Measurements from ENCODE around the gene LOXHD1. TPM values are rescaled to one million over a fixed set of nuclear protein-coding genes. Genes with fewer than 3 reads are reported as not detected.

The LOXHD1 gene
- polyA plus RNA-seq, 12 donors = 1.2 to 3.6 (median 2.1) TPM; not detected in 1

DNA sequence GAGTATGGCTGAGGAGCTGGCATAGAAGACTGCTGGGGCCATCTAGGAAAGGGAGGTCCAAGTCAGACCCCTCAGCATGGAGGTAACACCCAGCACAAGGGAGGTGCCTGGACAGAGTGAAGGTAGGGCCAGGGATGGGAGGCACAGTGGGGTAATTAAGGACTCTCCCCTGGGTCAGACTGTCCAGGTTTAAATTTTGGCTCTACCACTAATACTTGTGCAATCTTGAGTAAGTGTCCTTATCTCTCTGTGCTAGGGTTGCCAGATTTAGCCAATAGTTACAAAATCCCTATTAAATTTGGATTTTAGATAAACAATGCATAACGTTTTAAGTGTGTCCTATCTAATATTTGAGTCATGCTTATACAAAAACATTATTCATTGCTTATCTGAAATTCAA, 109.5 kb downstream of the LOXHD1 start:
- no peak for DNase-seq

- DNase-seq = no peak
Observed at GRCh38 chr18:46546111-46546640, 110.8 kb downstream of the LOXHD1 start.

DNA sequence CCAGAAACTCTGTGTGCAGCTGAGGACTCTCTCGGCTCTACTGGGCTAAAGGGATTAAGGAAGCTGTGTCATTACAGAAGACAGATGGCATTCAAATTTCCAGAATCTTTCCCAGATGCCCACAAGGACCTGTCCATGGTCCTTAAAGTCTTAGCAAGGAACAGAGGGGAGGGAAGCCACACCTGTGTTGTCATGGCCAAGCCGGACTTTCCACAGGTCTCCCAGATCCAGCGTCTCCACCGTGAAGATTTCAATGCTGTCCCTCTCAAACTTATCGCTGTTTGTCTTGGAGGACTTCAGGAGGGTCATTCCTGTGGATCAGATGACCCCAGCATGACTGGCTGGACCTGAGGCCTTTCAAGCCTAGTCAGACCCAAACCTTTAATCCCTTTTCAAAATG, 114.5 kb downstream of the LOXHD1 start:
- no peak for DNase-seq

DNA sequence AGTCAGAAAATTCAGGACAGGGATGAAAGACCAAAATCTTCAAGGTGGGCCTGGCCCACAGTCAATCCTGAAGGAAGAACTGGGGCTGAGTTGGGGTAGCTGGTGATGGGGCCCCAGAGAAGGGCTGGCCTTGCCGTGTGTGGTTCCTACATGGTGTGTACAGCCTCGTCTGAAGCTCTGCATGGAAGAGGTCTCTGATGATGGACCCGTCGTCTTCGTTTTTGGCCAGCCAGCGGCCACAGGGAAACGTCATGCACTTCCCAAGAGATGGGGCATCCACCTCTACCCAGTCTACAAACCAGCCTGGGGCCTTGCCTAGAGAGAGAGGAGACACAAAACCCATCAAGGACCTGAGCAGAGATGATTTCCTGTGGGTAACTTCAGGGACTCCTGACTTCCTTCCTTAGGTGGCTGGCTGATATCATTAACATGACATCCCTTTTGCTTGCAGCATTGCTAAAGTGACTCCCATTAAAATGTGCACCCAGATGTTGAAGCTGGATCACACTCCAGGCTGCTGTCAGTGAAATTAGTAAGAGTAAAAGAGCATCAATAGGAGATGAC, 115.3 kb downstream of the LOXHD1 start:
- DNase-seq = no peak

- DNase-seq = no peak
Observed at GRCh38 chr18:46538376-46538775, 118.6 kb downstream of the LOXHD1 start.

- no peak for DNase-seq
Observed at GRCh38 chr18:46536215-46536874, 120.7 kb downstream of the LOXHD1 start.

DNA sequence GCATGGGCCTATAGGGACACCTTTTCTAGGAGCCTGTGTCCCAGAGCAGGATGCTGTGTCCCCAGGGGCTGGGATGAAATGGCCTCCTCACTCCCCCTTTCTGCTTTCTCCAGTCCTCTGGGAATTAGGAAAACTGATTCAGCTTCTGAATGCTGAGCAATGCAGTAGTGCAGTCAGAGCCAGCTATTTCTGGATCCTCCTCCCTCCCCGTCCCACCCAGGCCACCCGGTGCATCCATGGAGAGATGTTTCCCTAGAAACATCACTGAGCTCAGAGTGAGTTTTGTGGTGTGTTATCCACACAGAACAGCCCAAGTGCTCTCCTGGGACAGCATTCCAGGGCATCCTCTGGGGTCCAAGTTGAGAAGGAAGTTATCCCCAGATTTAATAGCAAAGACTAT, 125.5 kb downstream of the LOXHD1 start:
- no peak for DNase-seq

- no peak for DNase-seq
Observed at GRCh38 chr18:46528037-46528436, 129.0 kb downstream of the LOXHD1 start.

- no peak for DNase-seq
Observed at GRCh38 chr18:46519870-46520269, 137.2 kb downstream of the LOXHD1 start.

DNA sequence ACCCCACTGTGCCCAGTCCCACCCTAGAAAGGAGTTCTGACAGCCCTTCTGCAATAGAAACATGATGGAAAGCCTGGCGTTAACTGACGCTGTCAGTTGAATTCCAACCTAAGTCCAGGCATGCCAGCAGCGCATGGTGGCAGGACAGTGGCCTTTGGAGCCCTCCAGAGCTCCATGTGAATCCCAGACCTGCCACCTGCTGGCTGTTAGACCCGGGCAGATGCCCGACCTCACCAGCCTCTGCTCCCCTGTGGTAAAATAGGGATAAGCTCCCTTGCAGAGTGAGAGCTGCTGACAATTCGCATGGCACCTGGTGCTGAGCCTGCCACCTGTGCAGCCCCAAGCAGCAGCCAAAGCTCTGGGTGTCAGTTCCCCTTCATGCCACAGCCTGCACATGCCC, 138.6 kb downstream of the LOXHD1 start:
- DNase-seq = no peak

GRCh38 chr18:46516555-46516954, 140.5 kb downstream of the LOXHD1 start:
- DNase-seq = no peak

DNA sequence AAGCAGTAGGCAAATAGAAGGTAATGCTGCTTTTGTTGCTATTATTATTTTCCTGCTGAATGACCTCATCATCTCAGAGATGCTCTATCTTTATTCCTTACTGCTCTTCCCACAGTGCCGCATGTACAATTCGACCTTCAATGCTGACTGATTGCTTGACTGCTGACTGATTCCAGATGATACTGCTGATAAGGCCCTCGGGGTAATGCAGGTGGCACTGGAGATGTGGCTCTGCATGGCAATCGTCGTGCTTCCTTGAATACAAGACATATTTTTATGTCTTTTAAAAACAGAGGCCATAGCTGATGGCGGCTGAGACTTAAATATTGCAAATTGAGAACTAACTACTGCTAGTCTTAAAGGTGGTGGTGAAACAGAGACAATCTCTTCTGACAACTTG, 146.6 kb downstream of the LOXHD1 start:
- no peak for DNase-seq

DNA sequence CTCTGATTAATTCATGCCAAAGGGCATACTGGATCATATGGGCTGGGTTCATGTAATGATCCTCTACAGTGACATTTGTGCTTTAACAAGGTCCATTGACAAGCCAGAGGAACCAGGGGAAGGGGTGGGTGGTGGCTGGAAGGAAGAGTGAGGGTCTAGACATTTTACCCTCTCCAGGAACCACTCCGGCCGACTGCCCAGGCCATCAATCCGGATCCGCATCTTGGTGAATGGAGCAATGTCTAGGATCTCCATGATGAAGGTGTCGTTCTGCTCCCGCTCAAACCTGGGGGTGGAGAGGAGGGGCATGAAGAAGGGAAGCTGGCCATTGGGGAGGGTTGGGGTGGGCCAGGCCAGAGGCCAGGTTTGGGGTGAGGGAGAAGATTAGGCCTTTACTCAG, 147.5 kb downstream of the LOXHD1 start:
- DNase-seq = no peak

GRCh38 chr18:46506974-46507586, 149.9 kb downstream of the LOXHD1 start:
- no peak for DNase-seq

DNA sequence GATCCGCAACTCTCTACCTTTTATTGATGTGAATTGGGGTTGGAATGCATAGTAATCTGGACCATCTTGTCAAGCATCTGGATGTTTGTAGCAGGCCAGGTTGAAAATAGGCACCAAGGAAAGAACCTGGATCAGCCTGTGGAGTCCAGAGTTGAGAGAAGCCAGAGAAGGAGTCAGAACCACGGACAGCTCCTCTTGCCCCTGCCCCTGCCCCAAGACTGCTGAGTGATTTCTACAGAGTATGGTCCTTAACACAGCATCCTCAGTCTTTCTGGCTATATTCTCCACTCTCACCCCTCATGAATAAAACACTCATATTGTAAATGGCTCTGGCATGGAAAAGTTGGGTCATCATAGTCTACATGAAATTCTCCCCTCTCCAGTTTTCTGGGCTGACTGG, 154.6 kb downstream of the LOXHD1 start:
- DNase-seq = peak; percentile 22

DNA sequence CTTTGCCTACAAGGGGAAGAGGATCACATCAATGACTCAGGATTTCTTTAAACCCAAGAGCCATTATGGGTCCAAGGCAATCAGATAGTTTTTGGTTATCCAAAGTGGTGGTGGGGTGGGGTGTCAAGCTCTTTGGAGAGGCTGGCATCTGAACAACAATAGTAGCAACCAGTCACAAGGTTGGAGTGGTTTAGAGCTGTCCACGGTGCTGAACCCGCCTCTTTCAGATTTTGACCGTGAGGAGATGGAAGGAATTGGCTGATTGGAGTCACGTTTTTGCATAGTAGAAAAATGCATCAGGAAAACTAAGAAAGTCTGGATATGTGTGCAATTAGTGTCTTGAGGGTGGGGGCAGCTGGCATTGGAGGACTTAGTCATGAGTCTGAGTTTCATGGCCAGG, 159.9 kb downstream of the LOXHD1 start:
- peak; percentile 27 for DNase-seq

DNA sequence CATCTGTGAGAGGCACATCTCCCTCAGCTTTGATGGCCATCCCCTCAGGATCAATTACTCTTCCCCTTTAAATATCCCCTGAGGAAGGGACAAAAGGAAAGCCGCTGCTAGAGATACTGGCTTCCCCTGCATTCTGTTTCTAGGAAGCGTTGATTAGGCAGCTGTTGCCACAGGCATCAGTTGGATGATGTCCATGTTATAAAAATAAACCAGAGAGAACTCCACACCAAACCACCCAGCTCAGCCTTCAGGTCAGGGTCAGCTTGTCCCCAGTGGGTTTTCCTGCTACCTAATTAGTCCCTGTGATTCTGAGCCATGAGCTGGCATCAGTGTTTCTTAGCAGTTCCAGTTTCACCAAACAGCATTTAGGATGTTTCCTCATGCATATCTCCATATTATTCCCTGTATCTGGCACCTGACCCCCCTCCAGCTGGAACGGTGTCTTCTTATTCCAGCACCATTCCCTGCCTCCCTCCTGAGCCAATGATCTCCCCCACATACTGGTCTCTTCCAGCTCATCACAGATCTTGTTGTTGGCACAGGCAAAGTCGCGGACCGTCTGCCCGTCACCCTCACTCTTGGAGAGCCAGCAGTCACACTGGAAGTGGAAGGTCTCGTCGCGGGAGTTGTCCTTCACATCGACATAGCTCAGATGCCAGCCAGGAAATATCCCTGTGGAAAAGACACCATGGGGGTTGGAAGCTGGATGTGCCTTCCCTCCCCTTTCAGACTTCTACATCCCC, 168.4 kb downstream of the LOXHD1 start:
- DNase-seq = no peak

DNA sequence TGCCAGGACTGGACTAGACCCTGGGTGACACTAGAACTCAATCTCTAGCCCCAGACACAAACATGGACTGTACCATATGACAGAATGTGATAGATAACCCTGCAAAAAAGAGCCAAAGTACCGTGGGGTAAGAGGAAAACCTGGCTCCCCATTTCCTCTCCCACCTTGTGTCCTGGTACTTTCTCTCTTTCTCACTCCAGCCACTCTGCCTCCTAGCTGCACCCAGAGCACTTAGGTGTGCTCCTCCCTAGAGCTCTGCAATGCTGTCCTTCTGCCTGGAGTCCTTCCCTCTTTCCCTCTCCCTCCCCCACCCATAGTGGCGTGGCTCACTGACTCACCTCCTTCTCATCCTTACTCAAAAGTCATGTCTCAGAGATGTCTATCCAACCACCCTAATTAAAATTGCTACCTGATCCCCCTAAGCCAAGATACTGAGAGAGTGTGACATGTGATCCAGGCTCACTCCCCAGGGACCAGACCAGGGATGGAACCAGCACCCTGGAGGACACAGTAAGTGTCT, 171.3 kb downstream of the LOXHD1 start:
- no peak for DNase-seq

GRCh38 chr18:46484971-46485370, 172.0 kb downstream of the LOXHD1 start:
- no peak for DNase-seq

DNA sequence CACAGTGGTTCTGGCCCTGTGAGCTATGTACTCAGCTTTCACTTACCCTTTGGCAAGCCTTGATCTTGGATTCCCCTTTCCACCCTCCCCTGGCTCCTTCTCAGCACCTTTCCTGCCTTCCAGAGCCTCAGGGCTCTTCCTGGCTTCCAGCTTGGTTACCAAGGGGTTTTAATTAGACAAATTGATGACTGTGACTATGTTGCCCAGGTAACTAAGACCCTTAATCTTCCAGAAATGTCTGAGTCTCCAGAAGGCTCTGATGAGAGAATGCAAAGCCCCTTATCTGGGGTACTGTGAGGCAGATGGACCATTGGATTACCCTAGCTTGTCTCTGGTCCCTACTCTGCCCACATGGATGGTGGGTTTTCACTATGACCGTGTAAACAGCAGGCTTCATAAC, 174.2 kb downstream of the LOXHD1 start:
- no peak for DNase-seq

GRCh38 chr18:46481847-46482245, 175.2 kb downstream of the LOXHD1 start:
- DNase-seq = no peak

Data from muscle of arm (tissue), 12 donors.